Rectal smooth muscle tissue (tissue), 1 donor: ENCODE measurements around the gene NOP10.

Experiments
- H3K27ac ChIP-seq: one replicate; pipeline ENCODE4 v1.7.0; 2013; ENCODE audit warnings: low read depth, low read length, inconsistent platforms
- H3K27me3 ChIP-seq: one replicate; pipeline ENCODE4 v1.7.0; 2013; ENCODE audit warnings: low read length; ENCODE audit not compliant: control insufficient read depth, insufficient read depth
- H3K36me3 ChIP-seq: one replicate; pipeline ENCODE4 v1.7.0; 2013; ENCODE audit warnings: low read length; ENCODE audit not compliant: control insufficient read depth, insufficient read depth
- H3K4me1 ChIP-seq: one replicate; pipeline ENCODE4 v1.7.0; 2013; ENCODE audit warnings: low read length; ENCODE audit not compliant: control insufficient read depth, insufficient read depth
- H3K4me3 ChIP-seq: one replicate; pipeline ENCODE4 v1.7.0; 2013; ENCODE audit warnings: low read length
- H3K9ac ChIP-seq: one replicate; pipeline ENCODE4 v1.7.0; 2013; ENCODE audit warnings: low read length

NOP10 gene

GRCh38 chr15:34336991-34337556 lies 5.9 kb downstream of the NOP10 start:
- peak overlapping the region; percentile 51 for H3K9ac ChIP-seq
- no peaks in the 10 kb centered on the region for H3K27me3 ChIP-seq
- peak overlapping the region; percentile 75 for H3K4me3 ChIP-seq
- H3K36me3 ChIP-seq, result no peaks in the 10 kb centered on the region
- H3K27ac ChIP-seq, result peak overlapping the region; percentile 85
- peaks cover 3% of the 10 kb centered on the region for H3K4me1 ChIP-seq

DNA sequence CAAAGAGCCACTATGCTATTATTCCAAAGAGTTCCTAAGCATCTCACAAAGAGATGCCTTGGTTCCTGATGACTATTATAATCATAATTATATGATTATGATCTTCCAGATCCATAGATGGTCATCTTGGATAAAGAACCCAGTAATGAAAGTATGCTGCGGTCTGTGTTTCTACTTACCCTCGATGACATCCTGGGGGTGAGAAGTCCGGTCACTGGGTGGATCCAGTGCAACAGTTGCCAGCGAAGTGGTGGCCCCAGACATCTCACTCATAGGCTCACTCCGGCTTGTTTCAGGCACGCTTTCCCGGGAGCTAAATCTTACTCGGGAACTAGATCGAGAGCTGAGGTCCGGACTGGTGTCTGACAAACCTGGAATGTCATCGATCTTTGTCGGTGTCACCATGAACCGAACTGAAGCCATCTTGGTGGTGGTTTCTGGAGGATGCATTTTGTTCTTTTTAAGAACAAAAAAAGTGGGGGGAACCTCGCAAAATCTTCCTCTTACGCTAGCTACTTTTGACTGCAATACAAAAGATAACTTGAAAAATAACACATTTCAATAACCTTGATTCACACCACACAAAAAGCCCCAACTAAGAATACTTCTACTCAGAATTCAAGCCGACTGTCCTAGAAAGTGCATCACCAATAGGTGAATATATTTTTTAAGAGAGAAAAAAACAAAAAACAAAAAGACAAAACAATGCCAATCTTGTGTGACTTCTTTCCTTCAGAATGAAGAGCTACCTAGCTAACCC lies 6.5 kb downstream of the NOP10 start:
- Histone ChIP-seq H3K9ac (no peak overlapping the region), H3K36me3 (no peaks in the 10 kb centered on the region), H3K4me1 (peaks cover 3% of the 10 kb centered on the region), H3K27me3 (no peaks in the 10 kb centered on the region), H3K27ac (no peak overlapping the region), H3K4me3 (peak overlapping the region; percentile 75)

DNA sequence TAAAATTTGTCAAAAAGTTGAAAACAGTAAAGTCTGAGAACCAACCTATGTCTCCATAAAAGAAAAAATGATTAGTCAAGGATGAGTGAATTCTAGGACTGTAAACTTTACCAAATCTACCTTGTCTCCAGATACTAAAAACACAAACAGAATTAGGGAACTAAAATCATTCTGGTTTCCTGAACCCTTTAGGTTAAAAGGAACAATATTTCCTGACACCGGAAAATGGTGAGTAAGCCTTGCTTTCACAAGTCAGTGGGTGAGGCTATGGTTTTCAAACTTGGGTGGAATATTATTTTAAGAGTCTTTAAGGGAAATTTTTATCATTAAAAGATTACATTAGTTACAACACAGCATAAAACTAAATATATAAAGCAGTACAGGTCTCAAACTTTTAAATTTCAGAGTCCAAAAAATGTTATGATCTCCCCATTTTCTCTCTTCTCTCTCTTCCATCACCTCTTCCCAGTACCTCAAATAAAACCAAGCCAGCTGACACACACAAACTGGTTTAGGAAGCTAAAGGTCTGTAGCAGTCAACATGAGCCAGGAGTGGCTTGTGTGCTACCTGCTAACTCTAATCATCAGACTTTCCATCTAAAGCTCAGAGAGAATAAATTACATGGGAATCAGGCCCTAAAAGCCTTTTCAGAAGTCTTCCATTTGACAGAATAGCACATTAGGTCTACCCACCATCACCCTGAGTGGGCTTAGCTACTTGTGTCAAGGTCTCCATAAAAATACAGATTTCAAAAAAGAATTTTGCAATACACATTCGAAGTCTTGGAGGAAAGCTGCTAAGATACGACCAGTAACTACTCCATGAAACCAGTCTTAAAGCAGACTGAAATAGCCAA lies 7.5 kb downstream of the NOP10 start:
- Histone ChIP-seq H3K27ac (no peak overlapping the region), H3K4me3 (peak overlapping the region; percentile 33), H3K36me3 (no peaks in the 10 kb centered on the region), H3K4me1 (peaks cover 3% of the 10 kb centered on the region), H3K27me3 (no peaks in the 10 kb centered on the region), H3K9ac (no peak overlapping the region)

GRCh38 chr15:34334672-34335071 lies 8.3 kb downstream of the NOP10 start:
- H3K4me1 ChIP-seq, result peaks cover 3% of the 10 kb centered on the region
- no peaks in the 10 kb centered on the region for H3K36me3 ChIP-seq
- no peak overlapping the region for H3K9ac ChIP-seq
- H3K27me3 ChIP-seq, result no peaks in the 10 kb centered on the region
- no peak overlapping the region for H3K27ac ChIP-seq
- no peak overlapping the region for H3K4me3 ChIP-seq

DNA sequence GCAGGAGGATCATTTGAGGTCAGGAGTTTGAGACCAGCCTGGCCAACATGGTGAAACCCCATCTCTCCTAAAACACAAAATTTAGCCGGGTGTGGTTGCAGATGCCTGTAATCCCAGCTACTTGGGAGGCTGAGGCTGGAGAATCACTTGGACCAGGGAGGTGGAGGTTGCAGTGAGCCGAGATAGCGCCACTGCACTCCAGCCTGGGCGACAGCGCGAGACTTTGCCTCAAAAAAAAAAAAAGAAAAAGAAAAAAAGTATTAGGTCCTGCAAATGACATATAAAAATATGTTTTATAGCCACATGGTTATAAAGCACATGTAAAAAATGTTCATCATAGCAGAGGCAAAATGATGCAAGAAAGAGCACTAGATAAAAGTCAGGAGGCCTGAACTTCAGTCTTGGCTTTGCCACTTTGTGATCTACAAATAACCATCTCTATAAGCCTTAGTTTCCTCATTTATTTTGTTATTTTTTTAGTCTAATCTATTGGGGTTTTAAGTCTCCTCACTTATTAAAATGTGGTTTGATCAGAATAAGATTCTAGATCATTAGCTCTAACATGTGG lies 10.3 kb downstream of the NOP10 start:
- H3K4me3 ChIP-seq, result no peak overlapping the region
- no peak overlapping the region for H3K27ac ChIP-seq
- H3K4me1 ChIP-seq, result no peaks in the 10 kb centered on the region
- H3K27me3 ChIP-seq, result no peaks in the 10 kb centered on the region
- no peak overlapping the region for H3K9ac ChIP-seq
- no peaks in the 10 kb centered on the region for H3K36me3 ChIP-seq

DNA sequence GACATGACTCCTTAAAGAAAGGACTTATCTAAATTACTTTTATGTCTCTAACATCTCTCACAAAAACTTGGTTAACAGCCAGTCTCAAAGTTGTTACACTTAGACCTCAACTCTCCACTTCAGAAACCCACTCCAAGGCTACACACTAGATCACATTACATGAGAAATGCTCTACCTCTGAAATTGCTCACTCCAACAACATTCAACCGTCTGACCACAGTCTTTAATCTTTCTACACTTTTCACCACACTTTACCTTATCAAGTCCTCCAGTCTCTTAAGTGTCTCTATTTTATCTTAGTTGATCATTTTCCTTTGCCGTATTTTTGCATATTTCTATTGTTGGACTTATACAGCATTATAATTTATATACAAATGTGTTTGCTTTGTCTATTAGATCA lies 11.1 kb downstream of the NOP10 start:
- Histone ChIP-seq H3K27me3 (no peaks in the 10 kb centered on the region), H3K4me3 (no peak overlapping the region), H3K9ac (no peak overlapping the region), H3K27ac (no peak overlapping the region), H3K4me1 (no peaks in the 10 kb centered on the region), H3K36me3 (no peaks in the 10 kb centered on the region)

DNA sequence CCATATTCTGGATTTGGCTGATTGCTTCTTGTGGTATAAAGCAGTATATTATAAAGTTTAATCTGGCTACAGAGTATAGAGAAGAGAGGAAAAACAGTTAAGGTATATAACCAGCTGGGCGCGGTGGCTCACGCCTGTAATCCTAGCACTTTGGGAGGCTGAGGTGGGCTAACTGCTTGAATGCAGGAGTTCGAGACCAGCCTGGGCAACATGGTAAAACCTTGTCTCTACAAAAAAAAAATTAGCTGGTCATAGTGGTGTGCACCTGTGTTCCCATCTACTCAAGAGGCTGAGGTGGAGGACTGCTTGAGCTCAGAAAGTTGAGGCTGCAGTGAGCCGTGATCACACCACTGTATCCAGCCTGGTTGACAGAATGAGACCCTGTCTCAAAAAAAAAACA lies 12.7 kb downstream of the NOP10 start:
- no peak overlapping the region for H3K27ac ChIP-seq
- H3K36me3 ChIP-seq, result no peaks in the 10 kb centered on the region
- H3K27me3 ChIP-seq, result no peaks in the 10 kb centered on the region
- H3K4me1 ChIP-seq, result no peaks in the 10 kb centered on the region
- H3K9ac ChIP-seq, result no peak overlapping the region
- H3K4me3 ChIP-seq, result no peak overlapping the region

DNA sequence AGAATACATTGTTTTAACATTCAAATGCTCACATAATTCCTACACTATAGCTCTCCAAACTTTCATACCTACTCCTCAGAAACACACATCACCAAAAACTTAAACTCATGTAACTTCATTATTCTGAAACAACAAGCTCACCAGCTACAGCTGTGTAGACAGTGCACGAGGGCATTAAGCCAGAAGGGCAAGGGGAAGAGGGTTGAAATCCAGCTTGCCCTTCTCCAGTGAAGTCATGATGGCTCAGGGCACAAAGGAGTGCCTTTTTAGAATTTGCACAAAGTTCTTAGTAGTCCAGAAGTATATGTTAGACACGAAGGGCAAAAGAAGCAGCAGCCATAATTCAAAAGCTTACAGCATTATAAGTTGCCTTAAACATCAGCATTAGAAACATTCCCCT lies 13.9 kb downstream of the NOP10 start:
- Histone ChIP-seq H3K27me3 (no peaks in the 10 kb centered on the region), H3K36me3 (no peaks in the 10 kb centered on the region), H3K4me1 (no peaks in the 10 kb centered on the region), H3K4me3 (no peak overlapping the region), H3K9ac (no peak overlapping the region), H3K27ac (no peak overlapping the region)

DNA sequence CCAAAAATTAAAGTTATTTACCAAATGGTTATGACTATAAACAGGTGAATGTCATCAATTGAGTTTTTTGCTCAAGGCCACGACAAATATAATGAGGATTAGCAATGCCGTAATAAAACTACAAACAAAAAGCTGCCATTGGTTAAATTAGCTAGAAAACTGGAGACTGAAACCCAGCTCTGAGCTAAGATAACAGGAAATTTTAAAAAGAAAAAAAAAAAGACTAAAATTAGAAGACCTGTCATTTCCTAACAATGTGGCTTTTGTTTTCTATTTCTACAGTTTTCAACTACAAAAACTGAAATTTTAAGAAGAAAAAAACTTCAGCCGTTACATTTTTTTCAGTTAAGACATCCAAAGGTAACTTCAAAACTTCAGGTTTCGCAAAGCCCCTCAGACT lies 15.0 kb downstream of the NOP10 start:
- Histone ChIP-seq H3K4me3 (no peak overlapping the region), H3K9ac (no peak overlapping the region), H3K27me3 (no peaks in the 10 kb centered on the region), H3K36me3 (no peaks in the 10 kb centered on the region), H3K4me1 (no peaks in the 10 kb centered on the region), H3K27ac (no peak overlapping the region)

GRCh38 chr15:34325368-34325767 lies 17.6 kb downstream of the NOP10 start:
- Histone ChIP-seq H3K9ac (no peak overlapping the region), H3K4me3 (no peak overlapping the region), H3K27me3 (no peaks in the 10 kb centered on the region), H3K4me1 (no peaks in the 10 kb centered on the region), H3K27ac (no peak overlapping the region), H3K36me3 (no peaks in the 10 kb centered on the region)

GRCh38 chr15:34324933-34325332 lies 18.0 kb downstream of the NOP10 start:
- Histone ChIP-seq H3K27me3 (no peaks in the 10 kb centered on the region), H3K4me3 (no peak overlapping the region), H3K36me3 (no peaks in the 10 kb centered on the region), H3K9ac (no peak overlapping the region), H3K4me1 (no peaks in the 10 kb centered on the region), H3K27ac (no peak overlapping the region)

DNA sequence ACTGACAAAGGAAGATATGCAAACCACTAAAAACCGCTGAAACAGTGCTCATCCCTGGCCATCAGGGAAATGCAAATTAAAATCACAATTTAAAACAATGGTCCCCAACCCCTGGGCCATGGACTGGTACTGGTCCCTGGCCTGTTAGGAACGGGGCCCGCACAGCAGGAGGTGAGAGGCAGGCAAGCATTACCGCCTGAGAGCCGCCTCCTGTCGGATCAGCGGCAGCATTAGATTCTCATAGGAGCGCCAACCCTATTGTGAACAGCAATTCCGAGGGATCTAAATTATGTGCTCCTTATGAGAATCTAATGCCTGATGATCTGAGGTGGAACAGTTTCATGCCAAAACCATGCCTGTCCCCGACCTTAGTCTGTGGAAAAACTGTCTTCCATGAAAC lies 19.7 kb downstream of the NOP10 start:
- no peaks in the 10 kb centered on the region for H3K27me3 ChIP-seq
- H3K27ac ChIP-seq, result no peak overlapping the region
- no peaks in the 10 kb centered on the region for H3K4me1 ChIP-seq
- no peak overlapping the region for H3K9ac ChIP-seq
- H3K36me3 ChIP-seq, result no peaks in the 10 kb centered on the region
- no peak overlapping the region for H3K4me3 ChIP-seq
